Cardiac muscle cell (in vitro differentiated cells and primary cell): Measurements from ENCODE around the gene PRDM13. TPM values are rescaled to one million over a fixed set of nuclear protein-coding genes. Genes with fewer than 3 reads are reported as not detected.
A peak's percentile ranks its signal among the peaks of the same experiment; 100 is the strongest.

Experiments used
- DNase-seq, 2 donors: peaks; one replicate each; pipeline versions ENCODE4 v3.0.0 to v3.0.0-alpha.2; 2010 to 2017; ENCODE audit warnings: low read depth in 1 of 2, low spot score in 1 of 2
- H3K27ac ChIP-seq: fragments of 200-600 bp; sonication (generic); 2 replicates; pipeline ENCODE4 v1.5.1; 2016
- H3K27me3 ChIP-seq: fragments of 200-600 bp; sonication (generic); 2 replicates; pipeline ENCODE4 v1.6.0; 2016; ENCODE audit warnings: control low read depth
- H3K36me3 ChIP-seq: fragments of 200-600 bp; sonication (generic); 2 replicates; pipeline ENCODE4 v1.5.1; 2016; ENCODE audit warnings: control low read depth
- H3K4me1 ChIP-seq: fragments of 200-600 bp; sonication (generic); 2 replicates; pipeline ENCODE4 v1.8.1; 2017; ENCODE audit warnings: low read depth, mild to moderate bottlenecking, mixed run types
- H3K4me3 ChIP-seq: fragments of 200-600 bp; sonication (generic); 2 replicates; pipeline ENCODE4 v1.5.1; 2016; ENCODE audit warnings: mild to moderate bottlenecking
- H3K9me3 ChIP-seq: fragments of 200-600 bp; sonication (generic); 2 replicates; pipeline ENCODE4 v1.5.1; 2017; ENCODE audit warnings: low read depth, mild to moderate bottlenecking, control low read depth
- CTCF ChIP-seq: IDR thresholded peaks from 2 replicates; pipeline ENCODE4 v1.5.1; 2012; ENCODE audit warnings: low read depth, mild to moderate bottlenecking, low read length
- polyA plus RNA-seq: library from polyadenylated mRNA; unstranded; fragments of >200 nt; fragmentation: Nextera tagmentation; extraction: Ambion mirVana; gene quantifications from 2 replicates; pipeline ENCODE4 v1.2.1, GENCODE V29; 2016
- total RNA-seq: library from RNA; depleted of rRNA; stranded (reverse); fragments of >200 nt; gene quantifications from 2 replicates; pipeline ENCODE4 v1.2.3, GENCODE V29; 2016

PRDM13 gene
- total and polyA plus RNA-seq, 2 experiments from 2014 or later, result not detected

- Histone ChIP-seq H3K27ac (no peak overlapping the region), H3K36me3 (no peaks in the 10 kb centered on the region), H3K27me3 (peaks cover 30% of the 10 kb centered on the region), H3K4me3 (no peak overlapping the region), H3K9me3 (no peaks in the 10 kb centered on the region), H3K4me1 (no peaks in the 10 kb centered on the region)
- DNase-seq, result no peak
- TF ChIP-seq CTCF, result no peak
Measured at GRCh38 chr6:99573980-99574617, 32.5 kb upstream of the PRDM13 start.

- Histone ChIP-seq H3K27me3 (peaks cover 32% of the 10 kb centered on the region), H3K9me3 (no peaks in the 10 kb centered on the region), H3K27ac (no peak overlapping the region), H3K4me3 (no peak overlapping the region), H3K36me3 (no peaks in the 10 kb centered on the region), H3K4me1 (no peaks in the 10 kb centered on the region)
- TF ChIP-seq CTCF, result no peak
- no peak for DNase-seq
Measured at GRCh38 chr6:99575544-99576227, 30.9 kb upstream of the PRDM13 start.

DNA sequence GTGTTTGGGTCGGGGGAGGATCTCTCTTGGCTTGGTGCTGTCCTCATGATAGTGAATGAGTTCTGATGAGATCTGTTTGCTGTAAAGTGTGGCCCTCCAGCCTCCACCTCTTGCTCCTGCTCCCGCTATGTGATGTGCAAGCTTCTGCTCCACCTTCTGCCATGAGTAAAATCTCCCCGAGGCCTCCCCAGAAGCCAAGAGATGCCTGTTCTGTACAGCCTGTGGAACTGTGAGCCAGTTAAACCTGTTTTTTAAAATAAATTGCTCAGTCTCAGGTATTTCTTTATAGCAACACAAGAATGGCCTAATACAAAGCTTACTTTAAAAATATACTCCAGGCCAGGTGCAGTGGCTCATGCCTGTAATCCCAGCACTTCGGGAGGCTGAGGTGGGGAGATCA is 26.9 kb upstream of the PRDM13 start:
- TF ChIP-seq CTCF, result no peak
- no peaks in the 10 kb centered on the region for H3K9me3 ChIP-seq
- no peak for DNase-seq
- H3K36me3 ChIP-seq, result no peaks in the 10 kb centered on the region
- H3K27me3 ChIP-seq, result peaks cover 61% of the 10 kb centered on the region
- no peaks in the 10 kb centered on the region for H3K4me1 ChIP-seq
- no peak overlapping the region for H3K27ac ChIP-seq
- no peak overlapping the region for H3K4me3 ChIP-seq

GRCh38 chr6:99587792-99588191 is 18.8 kb upstream of the PRDM13 start:
- Histone ChIP-seq H3K9me3 (no peaks in the 10 kb centered on the region), H3K4me3 (no peak overlapping the region), H3K4me1 (peaks cover 6% of the 10 kb centered on the region), H3K36me3 (no peaks in the 10 kb centered on the region), H3K27ac (no peak overlapping the region), H3K27me3 (peaks cover 100% of the 10 kb centered on the region)
- no peak for DNase-seq
- TF ChIP-seq CTCF, result no peak

DNA sequence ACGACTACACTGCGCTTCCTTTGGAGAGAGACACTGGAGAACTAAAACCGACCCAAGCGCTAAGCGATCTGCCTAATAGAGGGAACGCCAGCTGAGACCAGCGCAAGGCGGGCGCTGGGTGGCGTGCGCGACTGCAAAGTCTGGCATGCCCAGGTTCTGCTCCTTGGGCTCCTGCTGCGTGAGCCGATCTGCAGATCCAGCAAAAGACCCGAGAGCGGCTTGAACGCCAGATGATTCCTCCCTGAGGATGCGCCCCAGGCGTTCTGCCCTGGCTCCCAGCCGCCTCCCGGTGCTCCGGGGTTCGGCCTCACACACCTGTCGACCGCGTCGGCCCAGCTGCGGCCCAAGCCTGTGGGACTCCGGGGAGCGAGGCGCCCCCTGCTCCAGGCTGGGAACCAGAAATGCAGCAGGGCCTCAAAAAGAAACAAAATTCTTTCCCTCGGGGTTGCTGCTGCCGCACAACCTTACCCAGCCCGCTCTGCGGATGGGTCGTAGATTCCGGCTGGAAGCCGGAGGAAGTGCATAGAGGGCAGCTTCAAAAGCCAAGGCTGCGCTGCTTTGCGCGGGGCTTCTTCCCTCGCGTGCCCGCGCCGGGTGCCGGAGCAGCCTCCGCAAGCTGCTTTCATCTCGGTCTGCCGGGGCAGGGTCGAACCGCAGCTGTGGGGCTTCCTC is 17.9 kb upstream of the PRDM13 start:
- H3K9me3 ChIP-seq, result no peaks in the 10 kb centered on the region
- H3K4me1 ChIP-seq, result peaks cover 6% of the 10 kb centered on the region
- H3K27ac ChIP-seq, result no peak overlapping the region
- peak; percentile 46 for TF ChIP-seq CTCF
- DNase-seq, result peak; percentile 69 to 83
- no peaks in the 10 kb centered on the region for H3K36me3 ChIP-seq
- H3K27me3 ChIP-seq, result peaks cover 100% of the 10 kb centered on the region
- H3K4me3 ChIP-seq, result peak overlapping the region; percentile 36
